MM.1S (cell line): ENCODE data around the gene LSM4.

Experiments
- DNase-seq: peaks from one replicate; pipeline ENCODE4 v3.0.0-alpha.2; 2015
- H2AFZ ChIP-seq: fragments of 300-600 bp; sonication (generic); 2 replicates; pipeline ENCODE4 v1.6.0; 2016; ENCODE audit warnings: antibody characterized with exemption, low read length
- H3F3A ChIP-seq: fragments of 300-600 bp; sonication (generic); 2 replicates; pipeline ENCODE4 v1.6.1; 2016; ENCODE audit warnings: mild to moderate bottlenecking, antibody characterized with exemption, low read length, moderate library complexity, mixed read lengths; ENCODE audit not compliant: insufficient read depth
- H3K27ac ChIP-seq: fragments of 300-600 bp; sonication (generic); 2 replicates; pipeline ENCODE4 v1.5.1; 2016; ENCODE audit warnings: mild to moderate bottlenecking, low read length
- H3K27me3 ChIP-seq: fragments of 300-600 bp; sonication (generic); replicated peaks from 2 replicates; pipeline ENCODE4 v1.6.0; 2016; ENCODE audit warnings: low read length; ENCODE audit not compliant: insufficient read depth
- H3K36me3 ChIP-seq: fragments of 300-600 bp; sonication (generic); replicated peaks from 2 replicates; pipeline ENCODE4 v1.6.1; 2016; ENCODE audit warnings: mild to moderate bottlenecking, low read length, mixed read lengths; ENCODE audit not compliant: insufficient read depth
- H3K4me1 ChIP-seq: fragments of 300-600 bp; sonication (generic); 2 replicates; pipeline ENCODE4 v1.6.1; 2016; ENCODE audit warnings: low read length, mixed read lengths
- H3K4me2 ChIP-seq: fragments of 300-600 bp; sonication (generic); 2 replicates; pipeline ENCODE4 v1.6.0; 2016; ENCODE audit warnings: low read depth, low read length
- H3K4me3 ChIP-seq: fragments of 300-600 bp; sonication (generic); 2 replicates; pipeline ENCODE4 v1.5.1; 2016; ENCODE audit warnings: low read length, mixed read lengths
- H3K79me2 ChIP-seq: fragments of 300-600 bp; sonication (generic); 2 replicates; pipeline ENCODE4 v1.6.1; 2016; ENCODE audit warnings: mixed run types, low read length, mixed read lengths
- H3K9ac ChIP-seq: fragments of 300-600 bp; sonication (generic); 2 replicates; pipeline ENCODE4 v1.6.1; 2016; ENCODE audit warnings: low read length, mixed read lengths
- H3K9me2 ChIP-seq: fragments of 300-600 bp; sonication (generic); replicated peaks from 2 replicates; pipeline ENCODE4 v1.6.1; 2016; ENCODE audit warnings: mild to moderate bottlenecking, low read length, mixed read lengths; ENCODE audit not compliant: insufficient read depth
- H3K9me3 ChIP-seq: fragments of 300-600 bp; sonication (generic); replicated peaks from 2 replicates; pipeline ENCODE4 v1.6.1; 2016; ENCODE audit warnings: mild to moderate bottlenecking, low read length, mixed read lengths; ENCODE audit not compliant: insufficient read depth
- H4K20me1 ChIP-seq: fragments of 300-600 bp; sonication (generic); 2 replicates; pipeline ENCODE4 v1.6.1; 2016; ENCODE audit warnings: mild to moderate bottlenecking, low read length, moderate library complexity, mixed read lengths; ENCODE audit not compliant: insufficient read depth
- EZH2 ChIP-seq: fragments of 300-600 bp; sonication (generic); optimal IDR thresholded peaks from 2 replicates; pipeline ENCODE3; 2017; ENCODE audit warnings: low read depth, mild to moderate bottlenecking, antibody characterized with exemption, low read length, mixed read lengths
- EZH2phosphoT487 ChIP-seq: fragments of 300-600 bp; sonication (generic); IDR thresholded peaks from 2 replicates; pipeline ENCODE4 v1.6.1; 2018; ENCODE audit warnings: antibody characterized with exemption, low read length
- TF ChIP-seq, protein P1 (sequence below): fragments of 300-600 bp; sonication (generic); IDR thresholded peaks from 2 replicates; pipeline ENCODE4 v1.5.1; 2016; ENCODE audit warnings: antibody characterized with exemption, low read length, mixed read lengths

LSM4 gene

DNA sequence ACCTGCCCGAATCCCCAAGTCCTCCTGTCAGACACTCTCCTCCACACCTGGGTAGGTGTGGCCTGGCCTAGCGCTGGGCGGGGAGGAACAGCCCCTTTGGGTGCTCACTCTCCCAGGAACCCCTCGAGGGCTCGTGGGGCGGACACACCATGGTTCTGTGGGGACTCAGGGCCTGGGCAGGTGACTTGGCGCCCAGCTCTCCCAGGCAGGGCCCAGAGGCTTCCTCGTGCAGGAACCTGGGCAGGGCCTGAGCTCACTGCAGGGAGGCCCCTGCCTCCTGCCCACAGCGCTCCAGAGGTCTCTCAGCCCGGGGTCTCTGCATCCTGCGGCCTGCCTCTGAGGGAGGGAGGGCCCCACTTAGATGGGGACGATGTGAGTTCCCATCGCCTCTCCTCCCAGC is 11.9 kb downstream of the LSM4 start:
- no peaks in the 10 kb centered on the region for H3K36me3 ChIP-seq
- no peak overlapping the region for H3K9ac ChIP-seq
- DNase-seq, result no peak

DNA sequence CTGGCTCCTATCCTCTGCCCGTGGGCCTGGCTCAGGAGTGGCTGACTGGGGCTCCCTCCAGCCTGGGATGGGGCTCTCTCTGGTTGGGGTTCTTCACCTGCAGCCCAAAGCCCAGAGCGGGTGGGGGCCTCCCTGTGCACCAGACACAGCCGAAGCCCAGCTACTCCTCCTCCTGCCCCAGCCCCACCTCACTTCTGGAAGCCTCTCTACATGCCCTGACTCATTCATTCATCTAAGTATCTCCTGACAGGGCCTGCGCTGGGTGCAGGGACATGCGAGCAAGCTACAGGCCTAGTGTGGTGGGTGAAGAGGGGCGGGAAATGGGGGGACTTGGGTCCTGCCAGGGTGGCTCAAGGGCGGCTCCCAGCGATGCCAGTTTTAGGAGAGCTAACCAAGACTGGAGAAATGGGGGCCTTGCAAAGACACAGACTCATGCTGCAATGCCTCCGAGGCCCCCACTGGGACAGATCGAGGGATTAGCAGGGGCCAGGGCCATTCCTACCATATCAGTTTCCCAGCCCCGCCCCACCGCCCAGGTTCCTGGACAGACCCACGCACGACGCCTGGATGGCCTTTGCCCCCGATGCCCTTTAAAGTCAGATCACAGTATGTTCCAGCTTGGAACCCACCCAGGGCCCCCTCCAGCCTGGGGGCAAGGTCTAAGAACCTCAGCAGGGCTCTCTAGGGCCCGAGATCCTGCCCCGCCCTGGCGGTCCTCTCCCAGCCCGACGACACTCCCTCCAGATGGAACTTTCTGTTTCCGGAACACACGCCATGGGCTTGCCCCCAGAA is 12.6 kb downstream of the LSM4 start:
- Histone ChIP-seq H3F3A (peaks cover 24% of the 10 kb centered on the region), H3K27ac (no peak overlapping the region), H3K36me3 (no peaks in the 10 kb centered on the region), H3K27me3 (no peaks in the 10 kb centered on the region), H4K20me1 (no peaks in the 10 kb centered on the region), H2AFZ (no peak overlapping the region), H3K9me3 (no peaks in the 10 kb centered on the region), H3K9ac (no peak overlapping the region), H3K4me1 (peaks cover 15% of the 10 kb centered on the region), H3K4me2 (no peak overlapping the region), H3K79me2 (peaks cover 17% of the 10 kb centered on the region; the same call in 1 of the 2 replicates), H3K9me2 (no peaks in the 10 kb centered on the region), H3K4me3 (no peak overlapping the region)
- TF ChIP-seq EZH2, result no peak
- TF ChIP-seq, protein P1, sequence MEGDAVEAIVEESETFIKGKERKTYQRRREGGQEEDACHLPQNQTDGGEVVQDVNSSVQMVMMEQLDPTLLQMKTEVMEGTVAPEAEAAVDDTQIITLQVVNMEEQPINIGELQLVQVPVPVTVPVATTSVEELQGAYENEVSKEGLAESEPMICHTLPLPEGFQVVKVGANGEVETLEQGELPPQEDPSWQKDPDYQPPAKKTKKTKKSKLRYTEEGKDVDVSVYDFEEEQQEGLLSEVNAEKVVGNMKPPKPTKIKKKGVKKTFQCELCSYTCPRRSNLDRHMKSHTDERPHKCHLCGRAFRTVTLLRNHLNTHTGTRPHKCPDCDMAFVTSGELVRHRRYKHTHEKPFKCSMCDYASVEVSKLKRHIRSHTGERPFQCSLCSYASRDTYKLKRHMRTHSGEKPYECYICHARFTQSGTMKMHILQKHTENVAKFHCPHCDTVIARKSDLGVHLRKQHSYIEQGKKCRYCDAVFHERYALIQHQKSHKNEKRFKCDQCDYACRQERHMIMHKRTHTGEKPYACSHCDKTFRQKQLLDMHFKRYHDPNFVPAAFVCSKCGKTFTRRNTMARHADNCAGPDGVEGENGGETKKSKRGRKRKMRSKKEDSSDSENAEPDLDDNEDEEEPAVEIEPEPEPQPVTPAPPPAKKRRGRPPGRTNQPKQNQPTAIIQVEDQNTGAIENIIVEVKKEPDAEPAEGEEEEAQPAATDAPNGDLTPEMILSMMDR, result no peak
- TF ChIP-seq EZH2phosphoT487, result no peak
- DNase-seq, result no peak

More for the DNA sequence above, 11.9 kb downstream of the LSM4 start:
- Histone ChIP-seq H3K27ac (no peak overlapping the region), H3K4me2 (no peak overlapping the region), H3K9me2 (no peaks in the 10 kb centered on the region), H3K27me3 (no peaks in the 10 kb centered on the region), H2AFZ (no peak overlapping the region), H3K79me2 (peaks cover 15% of the 10 kb centered on the region; the same call in 1 of the 2 replicates), H3K9me3 (no peaks in the 10 kb centered on the region), H3K4me1 (peaks cover 9% of the 10 kb centered on the region), H3K4me3 (no peak overlapping the region), H4K20me1 (no peaks in the 10 kb centered on the region), H3F3A (peaks cover 18% of the 10 kb centered on the region)
- no peak for TF ChIP-seq EZH2
- TF ChIP-seq, protein P1, result no peak
- no peak for TF ChIP-seq EZH2phosphoT487

DNA sequence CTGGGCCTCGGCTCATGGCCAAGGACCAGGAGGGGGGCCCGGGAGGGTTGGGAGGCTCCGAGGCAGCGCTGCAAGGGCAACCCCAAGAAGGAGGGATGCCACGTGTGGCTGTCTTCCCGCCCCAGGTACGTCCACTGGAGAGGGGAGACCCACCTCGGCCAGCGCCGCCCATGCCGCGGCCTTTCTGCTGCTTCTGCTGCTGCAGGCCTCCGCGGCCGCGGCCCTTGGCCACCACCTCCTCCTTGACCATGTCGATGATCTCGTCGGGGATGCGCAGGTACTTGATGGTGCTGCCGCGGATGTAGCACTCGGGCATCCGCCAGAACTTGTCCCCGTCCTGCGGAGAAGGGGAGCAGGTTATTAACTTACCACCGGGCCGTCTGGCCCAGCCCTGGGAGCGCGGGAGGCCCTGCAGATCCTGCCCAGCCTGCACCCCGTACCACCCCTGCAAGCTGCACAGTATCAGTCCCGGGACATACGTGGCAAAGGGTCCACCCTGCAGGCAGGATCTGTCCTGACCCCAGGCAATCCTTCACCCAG is 13.3 kb downstream of the LSM4 start:
- no peak for DNase-seq
- Histone ChIP-seq H3K9me3 (no peaks in the 10 kb centered on the region), H3K36me3 (no peaks in the 10 kb centered on the region), H3K9me2 (no peaks in the 10 kb centered on the region), H3K9ac (no peak overlapping the region), H3K27me3 (no peaks in the 10 kb centered on the region), H3K4me2 (no peak overlapping the region), H3K4me3 (no peak overlapping the region), H3F3A (peaks cover 31% of the 10 kb centered on the region), H3K4me1 (peaks cover 18% of the 10 kb centered on the region), H4K20me1 (no peaks in the 10 kb centered on the region), H2AFZ (no peak overlapping the region), H3K27ac (no peak overlapping the region), H3K79me2 (peaks cover 23% of the 10 kb centered on the region)
- TF ChIP-seq EZH2, result no peak
- TF ChIP-seq, protein P1, result no peak
- no peak for TF ChIP-seq EZH2phosphoT487
